Stimulated activated CD8-positive, alpha-beta memory T cell treated with anti-CD3 and anti-CD28 coated beads, Interleukin-7, amount 100 ng/mL, for 48 hours (primary cell): Measurements from ENCODE around the gene FBH1.
"Not testable (repeated sequence)": the region's sequence is repeated elsewhere in the genome, so short reads cannot be mapped to it uniquely, and the experiment has no call there.

Experiments used
- DNase-seq, 2 donors: peaks; one replicate each; pipeline ENCODE4 v3.0.0-alpha.2; 2020; ENCODE audit warnings: low read depth in 1 of 2; ENCODE audit errors: extremely low read depth in 1 of 2

FBH1 gene

GRCh38 chr10:5902511-5903274, 12.7 kb downstream of the FBH1 start:
- DNase-seq = no peak

GRCh38 chr10:5903563-5903962, 13.5 kb downstream of the FBH1 start:
- DNase-seq = no peak

GRCh38 chr10:5904227-5904626, 14.2 kb downstream of the FBH1 start:
- no peak for DNase-seq

- no peak for DNase-seq
Observed at GRCh38 chr10:5905854-5906507, 15.9 kb downstream of the FBH1 start.

- no peak for DNase-seq
Observed at GRCh38 chr10:5906651-5907050, 16.6 kb downstream of the FBH1 start.

- DNase-seq = not testable (repeated sequence)
Observed at GRCh38 chr10:5908676-5909075, 18.6 kb downstream of the FBH1 start.

- no peak for DNase-seq
Observed at GRCh38 chr10:5910323-5911100, 20.5 kb downstream of the FBH1 start.

- no peak for DNase-seq
Observed at GRCh38 chr10:5911670-5912069, 21.6 kb downstream of the FBH1 start.

- DNase-seq = no peak
Observed at GRCh38 chr10:5913736-5914135, 23.7 kb downstream of the FBH1 start.

- no peak for DNase-seq
Observed at GRCh38 chr10:5915451-5915850, 25.4 kb downstream of the FBH1 start.

GRCh38 chr10:5917305-5917704, 27.3 kb downstream of the FBH1 start:
- no peak for DNase-seq

GRCh38 chr10:5918763-5919162, 28.7 kb downstream of the FBH1 start:
- no peak for DNase-seq

- no peak for DNase-seq
Observed at GRCh38 chr10:5919568-5919967, 29.5 kb downstream of the FBH1 start.

- no peak for DNase-seq
Observed at GRCh38 chr10:5921746-5922145, 31.7 kb downstream of the FBH1 start.

GRCh38 chr10:5924889-5925288, 34.8 kb downstream of the FBH1 start:
- DNase-seq = no peak

- DNase-seq = no peak
Observed at GRCh38 chr10:5927306-5927705, 37.3 kb downstream of the FBH1 start.

GRCh38 chr10:5929442-5929841, 39.4 kb downstream of the FBH1 start:
- no peak for DNase-seq

- no peak for DNase-seq
Observed at GRCh38 chr10:5930272-5930671, 40.2 kb downstream of the FBH1 start.

- no peak for DNase-seq
Observed at GRCh38 chr10:5932345-5932744, 42.3 kb downstream of the FBH1 start.

- DNase-seq = no peak
Observed at GRCh38 chr10:5933909-5934546, 44.0 kb downstream of the FBH1 start.

GRCh38 chr10:5935628-5936027, 45.6 kb downstream of the FBH1 start:
- DNase-seq = no peak
